NCI-H1105 (cell line): ENCODE results near the gene REC114.
"Not testable (repeated sequence)": the region's sequence is repeated elsewhere in the genome, so short reads cannot be mapped to it uniquely, and the experiment has no call there.

Experiments
- DNase-seq: peaks from one replicate; lab custom pipeline; 2025; lab: John Stamatoyannopoulos, UW

REC114 gene

DNA sequence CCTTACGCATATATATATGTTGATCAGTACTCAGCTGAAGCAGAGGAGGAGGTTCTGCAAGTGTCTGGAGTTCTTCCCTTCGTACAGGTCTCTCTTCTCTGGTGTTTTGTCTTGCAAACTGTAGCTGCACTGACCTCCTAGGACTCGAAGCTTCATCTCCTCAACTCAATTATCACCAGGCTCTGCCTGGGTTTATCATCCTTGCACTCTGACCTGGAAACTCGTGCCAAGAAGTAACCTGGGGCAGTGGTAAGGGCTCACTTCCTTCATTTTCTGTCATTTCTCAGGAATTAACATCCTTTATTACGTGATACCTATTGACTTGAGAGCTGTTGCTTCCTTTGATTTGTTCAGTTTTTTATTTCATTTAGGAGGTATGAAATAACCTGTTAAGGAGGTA is 14.4 kb downstream of the REC114 start:
- no peak for DNase-seq

DNA sequence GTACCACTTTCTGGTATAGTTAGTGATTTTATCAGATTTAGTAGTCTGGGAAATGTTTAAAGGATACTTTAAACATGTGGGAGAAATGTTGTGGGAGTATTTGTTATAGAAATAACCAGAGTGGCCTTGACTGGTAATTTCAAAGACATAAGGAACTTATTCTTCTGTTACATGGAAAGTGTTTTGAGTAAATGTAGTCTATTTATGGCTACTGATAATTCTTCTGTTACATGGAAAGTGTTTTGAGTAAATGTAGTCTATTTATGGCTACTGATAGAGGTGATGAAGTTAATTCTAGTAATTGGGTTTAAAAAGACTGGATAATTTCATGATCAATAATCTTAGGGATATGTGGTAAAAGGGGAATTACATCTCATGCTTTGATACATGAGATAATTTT is 17.7 kb downstream of the REC114 start:
- DNase-seq: no peak

DNA sequence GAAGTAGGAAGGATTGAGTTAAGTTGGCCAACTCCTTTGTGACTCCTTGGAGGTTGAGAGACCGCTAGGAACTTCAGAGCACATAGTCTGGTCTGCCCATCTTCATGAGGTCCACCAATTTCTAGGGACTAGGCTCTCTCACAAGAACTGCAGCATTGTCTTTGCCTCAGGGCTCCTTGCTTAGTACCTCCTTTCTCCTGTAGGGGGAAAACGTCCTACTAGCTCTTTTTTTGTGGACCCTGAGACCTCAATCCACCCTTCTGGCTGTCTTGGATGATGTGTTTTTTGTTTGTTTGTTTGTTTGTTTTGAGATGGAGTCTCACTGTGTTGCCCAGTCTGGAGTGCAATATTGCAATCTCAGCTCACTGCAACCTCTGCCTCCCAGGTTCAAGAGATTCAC is 21.6 kb downstream of the REC114 start:
- no peak for DNase-seq

DNA sequence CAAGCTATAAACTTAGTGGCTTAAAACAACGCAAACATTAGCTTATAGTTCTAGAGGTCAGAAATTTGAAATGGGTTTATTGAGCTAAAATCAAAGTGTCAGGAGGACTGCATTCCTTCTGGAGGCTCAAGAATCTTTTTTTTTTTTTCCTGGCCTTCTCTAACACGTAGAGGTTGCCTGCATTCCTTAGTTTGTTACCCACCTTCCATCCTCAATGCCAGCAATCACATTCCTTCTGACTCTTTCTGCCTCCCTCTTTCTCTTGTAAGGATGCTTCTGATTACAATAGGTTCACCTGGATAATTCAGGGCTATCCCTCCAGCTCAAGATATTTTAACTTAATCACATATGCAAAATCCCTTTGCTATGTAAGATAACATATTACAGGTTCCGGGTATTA is 24.8 kb downstream of the REC114 start:
- no peak for DNase-seq

DNA sequence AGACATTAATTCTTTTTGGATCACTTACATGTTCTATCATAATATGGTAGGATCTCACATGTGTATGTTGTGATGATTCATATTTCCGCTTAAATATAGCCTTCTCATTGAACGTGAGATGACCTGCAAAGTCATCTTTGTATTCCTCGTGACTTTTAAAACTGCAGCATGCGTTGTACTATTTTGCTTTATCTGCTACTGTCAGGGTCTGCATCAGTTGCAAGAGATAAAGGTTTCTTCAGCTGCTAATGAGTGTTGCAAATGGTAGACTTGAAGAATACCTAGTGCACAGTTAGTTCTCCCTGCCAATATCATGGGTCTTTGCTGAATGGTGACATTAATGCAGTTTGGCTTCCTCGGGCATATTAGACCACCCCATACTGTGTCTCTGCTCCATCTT is 31.8 kb downstream of the REC114 start:
- no peak for DNase-seq

DNA sequence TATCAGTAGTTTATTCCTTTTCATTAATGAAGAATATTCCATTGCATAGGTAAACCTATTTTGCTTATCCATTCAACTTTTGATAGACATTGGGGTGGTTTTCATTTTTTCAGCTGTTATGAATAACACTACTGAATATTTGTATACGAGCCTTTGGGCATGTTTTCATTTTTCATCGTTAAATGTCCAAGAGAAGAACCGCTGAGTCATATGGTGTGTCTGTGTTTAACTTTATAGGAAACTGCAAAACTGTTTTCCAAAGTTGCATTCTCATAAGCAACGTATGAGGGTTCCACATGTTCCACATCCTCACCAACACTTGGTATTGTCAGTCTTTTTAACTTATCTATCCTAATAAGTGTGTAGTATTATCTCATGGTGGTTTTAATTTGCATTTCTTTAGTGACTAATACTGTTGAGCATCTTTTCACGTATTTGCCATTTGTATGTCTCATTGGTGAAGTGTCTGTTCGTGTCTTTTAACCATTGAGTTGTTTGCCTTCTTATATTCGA is 33.8 kb downstream of the REC114 start:
- no peak for DNase-seq

DNA sequence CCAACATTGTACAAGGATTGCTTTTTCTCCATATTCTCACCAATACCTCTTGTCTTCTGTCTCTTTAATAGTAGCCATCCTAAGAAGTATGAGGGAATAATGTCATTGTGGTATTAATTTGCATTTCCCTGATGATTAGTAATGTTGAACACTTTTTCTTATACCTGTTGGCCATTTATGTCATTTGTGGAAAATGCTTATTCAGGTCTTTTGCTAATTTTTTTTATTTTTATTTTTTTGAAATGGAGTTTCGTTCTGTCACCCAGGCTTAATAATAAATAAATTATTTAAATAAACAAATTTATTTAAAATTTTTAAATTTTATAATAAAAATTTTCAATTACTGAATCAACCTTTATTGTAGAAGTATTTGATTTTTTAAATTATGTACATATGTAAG is 37.1 kb downstream of the REC114 start:
- DNase-seq: no peak

DNA sequence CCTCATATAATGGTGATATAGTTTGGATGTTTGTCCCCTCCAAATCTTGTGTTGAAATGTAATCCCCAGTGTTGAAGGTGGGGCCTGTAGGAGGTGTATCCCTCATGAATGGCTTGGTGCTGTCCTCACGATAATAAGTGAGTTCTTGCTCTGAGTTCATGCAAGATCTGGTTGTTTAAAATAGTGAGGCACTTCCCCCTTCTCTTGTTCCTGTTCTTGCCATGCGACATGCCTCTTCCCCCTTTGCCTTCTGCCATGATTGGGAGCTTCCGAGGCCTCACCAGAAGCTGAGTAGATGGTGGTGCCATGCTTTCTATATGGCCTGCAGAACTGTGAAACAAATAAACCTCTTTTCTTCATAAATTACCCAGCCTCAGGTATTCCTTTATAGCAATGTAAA is 39.2 kb downstream of the REC114 start:
- no peak for DNase-seq

DNA sequence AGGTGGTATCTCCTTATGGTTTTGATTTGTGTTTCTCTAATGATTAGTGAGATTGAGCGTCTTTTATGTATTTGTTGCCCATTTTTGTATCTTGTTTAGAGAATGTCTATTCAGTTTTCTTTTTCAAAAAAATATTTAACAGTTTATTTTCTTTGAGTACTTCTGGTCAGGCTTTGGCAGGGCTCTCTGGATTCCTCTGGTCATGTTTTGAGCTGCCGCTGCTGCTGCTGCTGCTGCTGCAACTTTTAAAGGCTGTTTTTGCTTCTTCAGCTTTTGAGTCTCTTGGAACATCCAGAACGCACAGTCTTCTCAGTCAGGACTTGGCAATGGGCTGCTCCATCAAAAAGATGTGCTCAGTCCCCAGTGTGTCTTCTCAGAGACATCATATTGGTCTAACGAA is 40.1 kb downstream of the REC114 start:
- no peak for DNase-seq

DNA sequence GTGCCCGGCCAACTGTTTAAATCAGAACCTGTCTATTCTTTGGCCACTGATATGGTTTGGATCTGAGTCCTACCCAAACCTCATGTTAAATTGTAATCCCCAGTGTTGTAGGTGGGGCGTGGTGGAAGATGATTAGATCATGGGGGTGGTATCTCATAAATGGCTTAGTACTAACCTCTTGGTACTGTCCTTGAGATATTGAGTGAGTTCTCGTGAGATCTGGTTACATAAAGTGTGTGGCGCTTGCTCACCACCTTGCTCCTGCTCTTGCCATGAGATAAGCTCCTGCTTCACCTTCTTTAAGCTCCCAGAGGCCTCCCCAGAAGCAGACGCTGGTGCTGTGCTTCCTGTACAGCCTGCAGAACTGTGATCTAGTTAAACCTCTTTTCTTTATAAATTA is 42.4 kb downstream of the REC114 start:
- no peak for DNase-seq

DNA sequence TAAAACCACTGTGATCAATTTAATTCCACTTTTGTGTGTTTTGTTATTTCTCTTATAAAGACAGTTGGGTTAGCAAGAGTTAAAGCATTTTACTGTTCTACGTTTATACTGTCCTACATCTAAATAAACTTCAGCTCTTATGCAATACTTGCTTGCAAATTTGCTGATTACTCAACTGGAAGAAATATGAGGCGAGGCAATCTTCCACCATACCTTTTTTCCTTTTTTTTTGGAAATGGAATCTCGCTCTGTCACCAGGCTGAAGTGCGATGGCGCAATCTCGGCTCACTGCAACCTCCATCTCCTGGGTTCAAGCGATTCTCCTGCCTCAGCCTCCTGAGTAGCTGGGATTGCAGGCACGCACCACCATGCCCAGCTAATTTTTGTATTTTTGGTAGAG is 42.9 kb downstream of the REC114 start:
- DNase-seq: not testable (repeated sequence)

DNA sequence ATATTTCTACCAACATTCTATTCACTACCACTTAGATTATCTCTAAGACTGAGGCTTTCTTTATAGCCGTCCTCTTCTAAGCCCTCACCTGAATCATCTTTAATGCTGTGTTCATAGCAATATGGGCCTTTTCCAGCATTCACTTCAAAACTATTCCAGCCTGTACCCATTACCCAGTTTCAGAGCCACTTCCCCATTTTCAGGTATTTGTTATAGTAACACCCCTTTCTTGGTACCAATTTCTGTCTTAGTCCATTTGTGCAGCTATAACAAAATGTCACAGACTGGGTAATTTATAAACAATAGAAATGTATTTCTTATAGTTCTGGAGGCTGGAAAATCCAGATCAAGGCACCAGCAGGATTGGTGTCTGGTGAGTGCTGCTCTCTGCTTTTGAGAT is 45.7 kb downstream of the REC114 start:
- DNase-seq: no peak

DNA sequence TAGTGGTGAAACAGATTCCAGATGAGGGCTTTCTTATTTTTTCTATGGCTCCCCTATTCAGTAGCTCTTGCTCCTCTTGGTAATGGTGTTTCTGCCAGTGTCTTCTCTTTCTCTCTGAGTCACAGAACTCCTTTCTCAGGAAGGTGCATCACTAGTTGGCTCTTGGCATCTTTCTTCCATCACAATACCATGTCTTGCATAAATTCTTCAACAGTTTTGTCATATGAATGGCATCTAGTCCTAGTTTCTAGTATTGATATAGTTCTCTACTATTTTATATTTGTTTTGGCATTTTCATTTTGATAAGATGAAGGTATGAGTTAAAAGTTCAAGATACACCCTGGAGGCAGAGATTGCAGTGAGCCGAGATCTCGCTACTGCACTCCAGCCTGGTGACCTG is 51.0 kb downstream of the REC114 start:
- DNase-seq: no peak

DNA sequence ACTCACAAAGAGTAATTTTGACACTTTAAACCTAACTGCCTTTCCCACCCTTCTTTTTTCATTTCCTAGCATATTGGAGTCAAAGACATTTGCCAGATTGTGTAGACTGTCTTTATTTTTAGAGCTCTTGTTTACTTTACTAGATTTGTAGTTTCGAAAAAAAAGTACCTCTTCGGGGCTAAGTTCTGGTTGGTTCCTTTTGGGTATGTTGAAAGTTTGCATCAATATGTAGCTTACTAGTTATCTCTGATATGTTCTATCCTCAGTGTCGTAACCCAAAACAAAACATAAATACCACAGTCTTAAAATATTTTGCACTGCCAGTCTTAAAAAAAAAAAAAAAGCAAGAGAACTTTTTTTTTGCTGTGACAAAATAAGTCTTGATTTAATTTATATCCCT is 52.2 kb downstream of the REC114 start:
- DNase-seq: no peak

DNA sequence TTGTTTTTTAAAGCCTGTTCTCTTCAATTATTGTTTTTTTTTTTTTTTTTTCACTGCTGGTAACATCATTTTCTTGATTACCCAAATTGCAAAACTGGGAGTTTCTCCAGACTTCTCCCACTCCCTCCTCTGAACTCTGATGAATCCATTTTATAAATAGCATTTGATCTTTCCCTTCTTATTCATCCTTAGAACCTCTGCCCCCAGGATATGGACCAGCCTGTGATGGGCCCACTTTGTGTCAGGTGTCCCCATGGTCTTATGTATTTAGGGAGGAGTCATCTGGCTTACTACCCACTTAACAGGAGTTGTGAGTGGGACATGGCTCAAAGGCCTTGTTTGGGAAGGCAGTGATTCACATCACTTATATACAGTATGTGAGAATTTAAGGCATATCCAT is 57.7 kb downstream of the REC114 start:
- no peak for DNase-seq

DNA sequence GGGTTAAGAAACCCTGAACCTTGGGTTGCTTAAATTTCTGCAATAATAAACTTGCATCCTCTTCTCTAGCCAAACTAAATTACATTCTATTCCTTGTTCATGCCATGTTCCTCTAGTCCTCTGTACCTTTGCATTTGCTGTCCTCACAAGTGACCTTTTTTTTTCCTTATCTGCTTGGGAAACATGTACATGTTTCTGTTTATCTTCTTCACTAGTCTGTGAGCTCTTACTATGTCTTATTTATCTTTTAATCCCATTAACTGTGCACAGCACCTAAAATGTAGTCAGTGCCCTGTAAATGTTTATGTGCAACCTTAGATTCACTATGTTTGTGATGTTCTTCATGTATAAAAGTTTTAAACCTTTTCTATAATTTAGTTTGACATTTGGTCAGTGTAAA is 61.9 kb downstream of the REC114 start:
- DNase-seq: no peak

DNA sequence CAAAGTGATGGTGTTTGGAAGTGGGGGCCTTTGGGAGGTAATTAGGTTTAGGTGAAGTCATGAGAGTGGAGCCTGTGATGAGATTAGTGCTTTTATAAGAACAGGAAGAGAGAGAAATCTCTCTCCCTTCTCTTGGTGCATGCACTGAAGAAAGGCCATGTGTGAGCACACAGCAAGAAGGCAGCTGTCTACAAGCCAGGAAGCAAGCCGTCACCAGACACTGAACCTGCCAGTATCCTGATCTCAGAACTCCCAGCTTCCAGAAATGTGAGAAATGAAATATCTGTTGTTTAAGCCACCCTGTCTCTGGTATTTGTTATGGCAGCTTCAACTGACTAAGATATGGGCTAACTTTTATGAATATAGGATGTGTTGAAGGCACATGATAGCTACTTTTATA is 72.6 kb downstream of the REC114 start:
- DNase-seq: no peak

DNA sequence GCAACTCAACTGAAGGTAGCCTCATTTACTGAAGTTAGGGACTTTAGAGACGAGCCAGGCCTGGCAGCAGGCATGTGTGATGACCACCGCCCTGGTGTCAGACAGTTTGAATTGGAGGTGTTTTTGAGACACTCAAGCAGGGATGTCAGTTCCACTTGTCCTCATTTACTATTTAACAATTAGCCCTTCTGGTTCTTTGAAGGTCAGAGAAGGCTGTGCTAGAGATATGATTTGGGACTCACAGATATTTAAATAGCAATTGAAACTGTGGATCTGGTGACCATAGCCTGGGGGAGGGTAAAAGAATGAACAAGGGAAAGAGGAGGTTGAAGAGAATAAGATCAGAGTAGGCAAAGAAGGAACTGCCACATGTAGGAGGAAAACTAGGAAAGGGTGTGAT is 74.6 kb downstream of the REC114 start:
- no peak for DNase-seq

DNA sequence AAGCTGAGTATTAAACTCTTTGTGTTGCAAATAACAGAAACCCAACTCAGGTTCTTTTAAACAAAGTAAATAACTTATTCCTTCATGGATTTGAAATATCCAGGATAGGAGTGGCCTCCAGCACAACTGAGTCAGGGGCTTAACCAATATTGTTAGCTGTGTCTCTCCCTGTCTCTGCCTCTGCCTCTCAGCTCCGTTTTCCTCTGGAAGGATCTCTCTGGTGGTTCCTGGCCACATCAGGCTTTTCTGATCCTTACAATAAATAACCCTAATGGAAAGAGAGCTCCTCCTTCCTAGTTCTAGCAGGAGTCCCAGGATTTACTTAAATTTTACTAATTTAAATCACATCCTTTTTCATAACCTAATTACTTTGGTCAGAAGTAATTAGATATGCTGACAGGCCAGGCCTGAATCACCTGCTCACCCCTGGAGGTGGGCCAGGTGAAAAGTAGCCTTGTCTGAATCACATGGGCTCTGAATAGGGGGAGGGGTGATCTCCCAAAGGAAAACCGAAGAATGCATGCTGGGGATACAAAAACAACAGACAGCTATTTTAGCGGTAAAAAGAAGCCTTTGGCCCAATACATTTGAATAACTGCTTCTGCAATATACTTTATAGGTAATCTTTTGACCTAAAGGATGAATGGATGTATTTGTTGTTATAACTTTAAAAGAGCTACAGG is 75.4 kb downstream of the REC114 start:
- peak; percentile 45 for DNase-seq

DNA sequence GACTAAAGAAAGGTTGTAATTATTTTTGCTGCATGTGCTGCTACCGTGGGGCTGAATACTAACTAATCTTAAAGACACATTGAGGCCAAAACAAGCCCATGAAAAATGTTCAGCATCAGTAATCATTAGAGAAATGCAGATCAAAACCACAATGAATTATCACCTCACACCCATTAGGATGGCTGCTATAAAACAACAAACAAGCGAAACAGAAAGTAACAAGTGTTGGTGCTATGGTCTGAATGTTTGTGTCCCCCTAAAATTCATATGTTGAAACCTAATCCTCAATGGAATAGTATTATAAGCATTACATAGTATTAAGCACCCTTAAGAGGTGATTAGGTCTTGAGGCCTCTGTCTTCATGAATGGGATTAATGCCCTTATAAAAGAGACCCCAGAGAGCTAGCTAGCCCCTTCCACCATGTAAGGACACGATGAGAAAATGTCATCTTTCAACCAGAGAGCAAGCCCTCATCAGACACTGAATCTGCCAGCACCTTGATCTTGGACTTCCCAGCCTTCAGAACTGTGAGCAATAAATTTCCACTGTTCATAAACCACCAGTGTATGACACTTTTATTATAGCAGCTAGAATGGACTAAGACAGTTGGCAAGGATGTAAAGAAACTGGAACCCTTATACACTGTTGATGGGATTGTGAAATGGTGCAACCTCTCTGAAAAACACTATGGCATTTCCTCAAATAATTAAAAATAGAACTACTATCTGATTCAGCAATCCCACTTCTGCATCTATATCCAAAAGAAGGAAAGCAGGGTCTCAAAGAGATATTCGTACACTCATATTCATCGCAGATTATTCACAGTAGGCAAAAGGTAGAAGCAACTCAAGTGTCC is 76.1 kb downstream of the REC114 start:
- DNase-seq: no peak

DNA sequence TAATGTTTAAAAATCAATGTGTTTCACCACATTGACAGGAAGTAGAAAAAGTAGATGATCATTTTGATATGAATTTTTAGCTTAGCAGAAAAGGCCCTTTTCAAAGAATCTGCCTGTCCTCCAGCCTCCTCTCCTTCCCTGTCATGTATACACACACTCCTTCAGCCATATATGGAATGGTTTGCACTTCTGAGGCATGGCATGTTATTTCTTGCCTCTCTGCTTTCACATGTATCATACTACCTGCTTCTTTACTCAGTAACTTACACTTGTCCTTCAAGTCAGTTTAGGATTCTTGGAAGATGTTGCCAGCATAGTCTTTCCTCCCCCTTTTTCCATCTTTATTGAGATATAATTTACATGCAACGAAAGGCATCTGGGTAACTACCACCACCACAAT is 79.0 kb downstream of the REC114 start:
- DNase-seq: no peak

DNA sequence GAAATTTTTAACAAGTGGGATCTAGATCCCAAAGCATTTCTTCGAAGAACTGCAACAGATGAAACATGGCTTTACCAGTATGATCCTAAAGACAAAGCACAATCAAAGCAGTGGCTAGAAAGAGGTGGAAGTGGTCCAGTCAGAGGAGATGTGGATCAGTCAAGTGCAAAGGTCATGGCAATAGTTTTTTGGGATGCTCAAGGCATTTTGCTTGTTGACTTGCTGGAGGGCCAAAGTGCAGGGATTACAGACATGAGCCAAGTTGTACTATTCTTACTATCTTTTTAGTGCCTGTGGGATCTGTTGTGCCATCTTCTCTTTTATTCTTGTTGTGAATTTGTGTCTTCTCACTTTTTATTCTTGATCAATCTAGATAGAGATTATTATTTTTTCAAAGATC is 82.0 kb downstream of the REC114 start:
- no peak for DNase-seq

DNA sequence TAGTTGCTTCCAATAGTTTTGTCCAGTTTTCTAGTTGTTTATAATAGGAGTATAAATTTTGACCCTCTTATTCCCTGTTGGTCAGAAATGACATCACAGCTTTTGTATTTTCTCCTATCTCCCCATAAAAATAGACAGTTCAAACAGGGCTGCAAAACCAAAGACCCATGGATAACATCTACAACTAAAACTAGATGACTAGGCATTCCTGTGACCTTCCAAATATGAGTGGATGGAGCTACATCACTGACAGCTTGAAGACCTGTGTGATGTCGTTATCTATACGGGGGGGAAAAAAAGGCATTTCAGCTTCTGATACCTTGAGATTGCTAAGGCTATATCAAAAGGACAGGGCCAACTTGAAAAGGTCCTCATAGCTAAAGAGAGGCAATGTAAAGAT is 84.6 kb downstream of the REC114 start:
- no peak for DNase-seq

DNA sequence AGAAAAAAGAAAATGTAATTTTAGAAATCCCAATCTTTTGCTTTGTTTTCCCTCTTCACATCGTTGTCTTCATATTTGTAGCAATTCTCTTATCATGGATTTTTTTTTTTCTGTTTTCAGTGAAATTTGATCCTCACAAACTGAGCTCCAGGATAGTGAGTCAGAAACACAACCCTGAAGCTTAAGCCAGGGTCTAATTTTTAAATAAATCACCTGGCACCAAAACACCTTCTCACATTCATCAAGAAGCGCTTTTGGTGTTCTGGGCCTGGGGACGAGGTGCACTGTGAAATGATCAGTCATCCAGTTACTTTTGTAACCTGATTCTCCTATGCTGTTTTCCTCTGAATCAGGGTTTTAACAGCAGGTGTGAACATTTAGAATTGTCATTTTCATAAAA is 87.7 kb downstream of the REC114 start:
- DNase-seq: no peak
